Epithelial cell of proximal tubule (primary cell): ENCODE measurements around the gene C13orf46. TPM values are rescaled to one million over a fixed set of nuclear protein-coding genes. Genes with fewer than 3 reads are reported as not detected.

Experiments
- DNase-seq: peaks from one replicate; pipeline ENCODE4 v3.0.0-alpha.2; 2011; ENCODE audit warnings: low read depth
- H3K4me3 ChIP-seq: 2 replicates; pipeline ENCODE4 v1.5.1; 2011; ENCODE audit warnings: low read depth, mild to moderate bottlenecking, low read length
- CTCF ChIP-seq: conservative IDR thresholded peaks from 2 replicates; pipeline ENCODE4 v1.5.1; 2012; ENCODE audit warnings: low read depth, mild to moderate bottlenecking, low read length
- total RNA-seq: library from RNA; depleted of rRNA; stranded (reverse); fragments of >200 nt; gene quantifications from 2 replicates; pipeline ENCODE4 v1.2.3, GENCODE V29; 2015

Gene C13orf46
- total RNA-seq, 1 donor from 2014 or later, result not detected

- no peak for DNase-seq
- no peak overlapping the region for H3K4me3 ChIP-seq
- TF ChIP-seq CTCF, result no peak
Observed at GRCh38 chr13:113923376-113924063, 50.4 kb downstream of the C13orf46 start.

- no peak for DNase-seq
- TF ChIP-seq CTCF, result no peak
- no peak overlapping the region for H3K4me3 ChIP-seq
Observed at GRCh38 chr13:113922412-113923118, 51.3 kb downstream of the C13orf46 start.

GRCh38 chr13:113921763-113922162 lies 52.1 kb downstream of the C13orf46 start:
- no peak for TF ChIP-seq CTCF
- no peak for DNase-seq
- no peak overlapping the region for H3K4me3 ChIP-seq

- no peak for TF ChIP-seq CTCF
- no peak overlapping the region for H3K4me3 ChIP-seq
- DNase-seq, result no peak
Observed at GRCh38 chr13:113920606-113921286, 53.1 kb downstream of the C13orf46 start.

GRCh38 chr13:113919761-113920559 lies 53.9 kb downstream of the C13orf46 start:
- no peak for DNase-seq

More at GRCh38 chr13:113919761-113920559, 53.9 kb downstream of the C13orf46 start:
- no peak overlapping the region for H3K4me3 ChIP-seq
- TF ChIP-seq CTCF, result no peak
